HG03460 (cell line): Measurements from ENCODE around the gene BOD1L1.

ENCODE experiments used
- ATAC-seq: cut with Tn5 transposase; IDR thresholded peaks from one replicate; pipeline ENCODE4 v1.9.1; 2021; ENCODE audit not compliant: unreplicated experiment

BOD1L1 gene

DNA sequence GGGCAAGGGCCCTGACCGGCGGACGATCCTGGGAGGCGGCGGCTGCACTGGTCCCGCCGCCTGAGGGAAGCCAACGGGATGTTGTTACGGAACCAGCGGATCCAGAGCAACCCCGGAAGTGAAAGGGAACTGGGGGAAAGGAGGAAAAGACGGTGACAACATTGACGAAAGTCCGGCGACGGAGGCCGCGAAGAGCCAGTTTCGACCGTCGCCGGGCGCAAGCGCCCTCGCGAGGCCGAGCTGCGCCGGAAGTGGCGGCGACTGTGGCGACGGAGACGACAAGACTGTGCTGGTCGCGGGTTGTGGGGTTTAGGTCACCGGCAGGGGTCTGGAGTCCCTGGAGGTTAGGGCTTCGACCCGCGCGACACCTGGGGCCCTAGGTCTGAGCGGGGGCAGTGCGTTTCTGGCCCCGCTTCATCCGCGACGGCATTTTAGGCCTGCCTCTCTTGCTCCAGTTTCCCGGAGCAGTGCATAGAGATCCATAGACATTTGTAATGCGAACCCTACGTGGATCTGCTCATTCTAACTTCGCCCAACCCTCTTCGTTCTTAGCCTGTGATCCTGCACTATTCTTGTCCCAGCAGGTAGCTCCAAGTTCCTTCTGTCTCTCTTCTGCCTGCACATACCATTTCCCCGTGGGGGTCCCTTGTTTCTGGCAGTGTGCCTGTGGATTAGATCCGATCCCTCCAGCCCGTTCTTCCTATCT lies at the start of gene BOD1L1:
Gene BOD1L1, minus strand, starts transcription at position 120 of the 706 bp plus-strand sequence. CDS start 138 bp downstream, outside the sequence.
- ATAC-seq: peak; percentile 86

DNA sequence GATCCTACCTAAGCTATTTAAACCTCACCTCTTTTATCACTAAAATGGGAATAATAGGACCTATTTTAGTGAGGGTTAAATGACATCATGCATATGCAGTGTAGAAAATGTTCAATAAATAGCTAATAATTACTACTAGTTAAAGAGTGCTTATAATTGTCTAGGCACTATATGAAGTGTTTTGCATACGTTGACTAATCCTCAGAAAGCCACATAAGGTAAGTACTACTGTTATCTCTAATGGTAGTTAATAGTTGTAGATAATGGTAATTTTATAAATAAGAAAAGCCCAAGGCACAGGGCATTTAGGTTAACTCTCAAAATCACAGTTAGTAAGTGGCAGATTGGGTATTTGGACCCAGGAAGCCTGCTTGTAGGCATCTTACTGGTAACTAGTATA lies 47.4 kb upstream of the BOD1L1 start:
- ATAC-seq: no peak

DNA sequence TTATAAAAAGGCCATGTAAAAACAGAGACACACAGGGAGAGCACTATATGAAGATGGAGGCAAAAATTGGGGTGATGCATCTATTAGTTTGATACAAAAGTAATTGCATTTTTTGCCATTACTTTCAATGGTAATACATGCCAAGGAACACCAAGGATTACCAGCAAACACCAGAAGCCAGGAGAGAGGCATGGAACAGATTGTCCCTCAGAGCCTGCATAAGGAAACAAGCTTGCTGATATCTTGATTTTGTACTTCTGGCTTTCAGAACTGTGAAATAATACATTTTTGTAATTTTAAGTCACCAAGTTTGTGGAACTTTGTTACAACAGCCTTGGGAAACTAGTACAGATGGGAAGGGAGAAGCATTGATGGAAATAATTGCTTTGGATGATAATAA lies 45.6 kb upstream of the BOD1L1 start:
- ATAC-seq: no peak

DNA sequence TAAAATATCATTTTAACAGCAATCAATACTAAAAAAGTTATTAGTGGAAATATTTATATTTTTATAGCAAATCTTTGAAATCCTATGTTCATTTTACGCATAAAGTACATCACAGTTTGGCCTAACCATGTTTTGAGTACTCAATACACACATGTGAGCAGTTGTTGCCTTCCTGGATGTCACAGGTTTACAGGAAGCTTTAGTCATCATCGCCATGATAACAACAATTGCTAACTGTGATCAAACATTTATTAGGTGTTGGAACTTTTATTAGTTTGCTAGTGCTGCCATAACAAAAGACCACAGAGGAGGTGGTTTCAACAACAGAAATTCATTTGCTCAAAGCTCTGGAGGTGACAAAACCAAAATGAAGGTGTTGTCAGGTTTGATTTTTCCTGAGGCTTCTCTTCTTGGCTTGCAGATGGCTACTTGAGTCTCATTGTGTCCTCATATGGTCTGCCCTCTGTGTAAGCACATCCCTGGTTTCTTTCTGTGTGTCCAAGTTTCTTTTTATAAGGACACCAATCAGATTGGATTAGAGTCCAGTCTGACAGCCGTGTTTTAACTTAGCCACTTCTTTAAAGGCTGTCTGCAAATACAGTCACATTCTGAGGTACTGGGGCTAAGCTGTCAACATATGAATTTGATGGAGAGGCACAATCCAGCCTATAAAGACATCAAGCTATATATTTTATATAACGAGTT lies 43.1 kb upstream of the BOD1L1 start:
- no peak for ATAC-seq

DNA sequence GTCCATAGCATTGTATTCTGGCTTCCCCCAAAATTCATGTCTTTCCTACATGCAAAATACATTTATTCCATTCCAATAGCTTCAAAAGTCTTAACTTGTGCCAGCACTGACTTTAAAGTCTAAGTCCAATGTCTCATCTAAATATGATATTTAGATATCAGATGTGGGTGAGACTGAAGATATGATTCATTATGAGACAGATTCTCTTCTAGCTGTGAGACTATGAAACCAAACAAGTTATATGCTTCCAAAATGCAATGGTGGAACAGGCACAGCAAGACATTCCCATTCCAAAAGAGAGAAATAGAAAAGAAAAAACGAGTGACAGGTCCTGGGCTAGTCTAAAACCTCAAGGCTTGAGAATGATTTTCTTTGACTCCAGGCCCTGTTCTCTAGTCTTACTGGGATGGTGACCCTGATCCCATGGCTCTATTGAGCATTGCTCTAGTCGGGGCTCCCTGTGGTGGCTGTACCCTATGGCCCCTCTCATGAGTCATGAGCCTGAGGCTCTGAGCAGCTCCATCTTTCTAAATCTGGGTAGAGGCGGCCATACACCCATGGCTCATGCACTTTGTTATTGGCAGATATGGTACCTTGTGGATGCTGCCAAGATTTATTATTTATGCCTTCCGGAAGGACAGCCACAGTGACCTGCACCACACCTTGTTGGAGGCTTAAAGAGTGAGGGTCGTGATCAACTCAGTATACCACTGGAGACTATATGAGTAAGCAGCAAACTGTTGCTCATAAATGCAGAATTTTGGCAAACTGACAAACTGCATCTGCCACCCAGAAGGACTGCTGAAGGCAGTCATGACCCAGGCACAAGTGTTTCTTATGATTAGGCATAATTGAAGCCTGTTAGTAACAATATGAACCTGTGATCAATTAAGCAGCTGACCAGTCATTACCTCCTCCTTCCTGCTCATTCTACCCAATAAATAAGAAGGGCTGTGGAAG lies 38.5 kb upstream of the BOD1L1 start:
- no peak for ATAC-seq

DNA sequence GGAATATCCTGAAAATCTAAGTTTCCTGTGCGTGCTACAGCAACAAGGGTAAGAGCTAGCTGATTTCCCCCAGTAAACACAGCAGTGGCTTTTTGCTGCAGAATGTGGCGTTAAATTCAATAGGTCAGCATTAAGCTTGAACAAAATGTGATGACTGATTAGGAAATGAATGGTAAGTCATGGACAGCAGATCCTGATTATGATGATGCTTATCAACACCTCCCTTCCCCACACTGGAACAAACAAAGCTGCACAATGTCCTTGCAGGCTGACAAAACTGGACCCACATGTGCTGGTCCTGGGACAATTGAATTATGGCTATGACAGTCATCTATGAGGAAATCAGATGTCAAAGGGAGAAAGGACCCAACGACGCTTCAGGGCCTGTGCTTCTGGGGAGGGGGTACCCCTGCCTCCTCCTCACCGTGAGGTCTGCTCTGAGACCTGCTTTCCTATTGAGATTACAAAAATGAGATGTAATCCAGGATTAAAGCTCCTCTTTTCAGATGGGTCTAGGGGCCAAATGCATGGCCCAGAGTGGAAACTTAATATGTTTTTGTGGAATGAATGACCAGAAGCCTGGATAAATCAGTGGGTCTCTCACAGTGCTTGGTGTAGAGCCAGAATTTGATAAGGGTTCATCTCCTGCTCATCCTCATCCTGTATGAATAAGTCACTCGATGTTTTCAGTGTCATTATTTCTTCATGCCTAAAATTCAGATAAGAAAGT lies 32.0 kb upstream of the BOD1L1 start:
- ATAC-seq: no peak

DNA sequence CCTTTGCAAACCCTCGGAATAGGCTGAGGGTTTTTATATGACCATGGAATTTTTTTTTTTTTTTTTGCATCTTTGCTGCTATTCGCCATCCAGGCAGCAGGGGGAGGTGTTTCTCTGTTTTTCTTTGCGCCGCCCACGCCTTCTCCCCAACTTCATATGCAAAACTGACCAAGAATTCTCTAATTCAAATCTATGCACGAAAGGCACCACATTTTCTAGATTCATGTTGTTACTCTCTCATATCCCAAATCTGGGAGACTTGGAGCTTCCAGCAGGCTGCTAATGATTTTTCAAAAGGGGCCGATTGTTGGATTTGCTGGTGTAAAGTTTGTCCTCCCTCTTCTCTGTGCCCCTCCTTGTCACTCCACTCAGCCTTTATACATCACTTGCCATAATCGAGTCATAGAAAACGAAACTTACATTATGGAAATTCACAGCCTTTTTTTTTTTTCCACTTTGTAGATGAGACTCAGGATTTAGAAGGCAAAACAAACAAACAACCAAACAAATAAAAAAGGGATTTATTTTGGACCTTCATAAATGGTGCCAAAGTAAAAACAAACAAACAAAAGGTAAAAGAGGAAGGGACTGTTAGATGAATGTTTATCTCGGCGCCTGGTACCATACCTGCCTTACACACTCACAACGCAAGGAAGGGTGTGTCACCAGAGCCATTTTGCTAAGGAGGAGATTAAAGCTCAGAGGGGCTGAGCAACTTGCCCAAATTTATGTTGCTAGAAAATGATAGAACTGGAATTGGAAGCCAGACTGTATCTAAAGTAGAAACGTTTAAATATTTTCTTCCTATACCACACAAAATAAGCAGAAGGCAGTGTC lies 29.3 kb upstream of the BOD1L1 start:
- no peak for ATAC-seq

DNA sequence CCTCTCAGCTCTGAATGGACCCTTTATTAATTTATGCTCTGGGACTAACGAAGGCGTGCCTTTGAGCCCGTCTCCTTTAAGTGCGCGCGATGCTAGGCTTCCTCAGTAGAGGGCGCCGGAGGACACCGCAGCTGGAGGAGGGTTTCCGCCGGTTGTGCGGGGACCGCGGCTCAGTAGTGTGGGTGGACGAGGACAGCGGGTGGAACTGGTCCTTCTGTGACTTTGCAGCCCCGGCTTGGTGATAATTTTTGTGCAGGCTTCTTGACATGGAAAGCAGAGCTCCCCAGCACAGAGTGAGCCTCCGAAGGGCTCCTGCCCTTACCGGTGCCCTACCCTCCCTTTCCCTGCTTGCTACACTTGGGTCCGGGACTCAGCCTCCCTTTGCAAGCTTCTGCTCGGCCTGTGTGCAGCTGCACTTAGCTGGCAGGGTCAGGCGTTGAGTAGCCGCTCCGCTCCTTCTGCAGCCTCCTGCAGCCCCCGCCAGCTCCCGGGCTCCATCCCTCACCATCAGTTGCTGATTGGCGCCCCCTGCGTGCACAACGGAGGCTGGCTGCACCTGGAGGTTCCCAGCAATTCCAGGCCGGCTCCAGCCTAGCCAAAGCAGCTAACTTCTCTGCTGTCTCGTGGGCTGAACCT lies 26.8 kb upstream of the BOD1L1 start:
- peak; percentile 92 for ATAC-seq

DNA sequence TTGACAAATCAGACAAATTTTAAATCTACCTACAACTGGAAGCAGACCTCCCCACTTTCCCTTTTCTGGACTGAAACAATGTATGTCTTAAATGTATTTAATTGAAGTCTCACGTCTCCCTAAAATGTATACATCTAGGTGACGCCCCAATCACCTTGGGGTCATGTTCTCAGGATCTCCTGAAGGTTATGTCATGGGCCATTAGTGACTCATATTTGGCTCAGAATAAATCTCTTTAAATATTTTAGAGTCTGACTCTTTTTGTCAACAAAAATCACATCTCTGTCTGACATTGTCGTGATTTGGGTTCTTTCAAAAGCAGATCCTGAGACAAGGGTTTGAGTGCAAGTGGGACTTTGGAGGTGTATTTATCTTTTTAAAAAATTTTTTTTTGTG lies 26.2 kb upstream of the BOD1L1 start:
- ATAC-seq: no peak

DNA sequence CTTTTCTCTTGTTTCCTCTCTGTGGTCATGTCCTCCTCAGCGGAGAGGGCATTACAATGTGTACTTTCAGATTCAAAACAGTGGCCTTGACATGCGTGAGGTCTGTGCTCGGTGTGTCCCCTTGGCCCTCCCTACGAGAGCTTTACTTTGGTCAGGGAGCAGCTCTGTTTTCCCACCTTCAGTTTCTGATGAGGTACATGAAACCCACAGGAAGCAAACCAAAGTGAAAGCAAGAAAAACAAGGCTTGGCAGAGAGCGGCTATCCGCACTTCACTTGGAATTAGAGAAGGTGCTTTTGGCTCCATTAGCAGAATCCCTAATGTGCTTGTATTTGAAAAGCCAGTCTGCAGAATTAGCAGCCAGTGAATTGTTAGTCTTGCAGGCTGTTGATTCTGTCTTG lies 19.5 kb upstream of the BOD1L1 start:
- no peak for ATAC-seq

DNA sequence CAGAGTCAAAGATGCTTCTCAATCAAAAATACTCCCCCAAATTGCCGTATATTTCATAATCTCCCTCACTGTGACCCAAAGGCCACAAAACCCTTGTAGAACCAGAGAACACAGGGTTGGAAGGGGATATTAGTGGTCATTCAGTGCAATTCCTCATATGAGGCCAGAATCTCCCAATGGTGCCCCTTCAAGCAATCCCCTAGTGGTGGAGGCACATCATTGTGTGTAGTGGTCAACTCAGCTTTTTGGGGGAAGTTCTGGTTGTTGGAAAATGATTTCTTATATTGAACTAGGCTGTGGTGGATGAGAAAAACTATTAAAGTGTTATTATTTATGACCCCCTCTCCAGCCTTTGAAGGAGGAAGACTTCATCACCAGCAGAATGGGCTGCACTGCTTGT lies 17.6 kb upstream of the BOD1L1 start:
- no peak for ATAC-seq

DNA sequence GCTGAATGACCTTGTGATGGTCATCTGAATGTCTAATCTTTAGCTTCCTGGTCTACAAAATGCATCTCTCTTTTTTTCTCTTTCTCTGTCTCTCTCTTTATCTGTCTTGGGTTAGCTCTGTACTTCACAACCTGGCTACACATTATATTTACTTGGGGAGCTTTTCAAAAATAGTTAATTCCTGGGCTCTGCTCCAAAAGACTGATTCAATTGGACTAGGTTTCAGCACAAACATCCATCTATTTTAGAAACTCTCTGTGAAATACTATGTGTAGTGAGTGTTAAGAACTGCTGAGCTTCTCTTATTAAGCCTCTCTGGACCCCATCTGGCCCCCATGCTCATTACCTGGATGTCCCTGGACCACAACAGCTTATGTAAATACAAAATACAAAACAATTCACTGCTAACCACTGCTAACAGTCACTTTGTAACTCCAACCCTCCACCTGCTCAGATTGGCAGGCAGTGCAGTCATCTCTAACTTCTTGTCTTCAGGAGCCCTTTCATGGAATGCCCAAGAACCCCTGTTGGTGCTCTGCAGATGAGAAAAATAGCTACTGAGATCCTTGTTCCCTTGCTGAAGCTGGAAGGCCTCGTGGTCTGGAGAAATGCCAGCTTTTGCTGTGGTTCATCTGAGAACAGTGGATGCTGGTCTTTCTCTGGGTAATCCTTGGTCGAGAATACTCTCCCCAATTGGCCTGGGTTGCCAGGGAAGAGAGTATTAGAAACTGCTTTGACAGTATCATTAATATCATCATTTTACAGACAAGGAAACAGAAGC lies 14.8 kb upstream of the BOD1L1 start:
- ATAC-seq: no peak

DNA sequence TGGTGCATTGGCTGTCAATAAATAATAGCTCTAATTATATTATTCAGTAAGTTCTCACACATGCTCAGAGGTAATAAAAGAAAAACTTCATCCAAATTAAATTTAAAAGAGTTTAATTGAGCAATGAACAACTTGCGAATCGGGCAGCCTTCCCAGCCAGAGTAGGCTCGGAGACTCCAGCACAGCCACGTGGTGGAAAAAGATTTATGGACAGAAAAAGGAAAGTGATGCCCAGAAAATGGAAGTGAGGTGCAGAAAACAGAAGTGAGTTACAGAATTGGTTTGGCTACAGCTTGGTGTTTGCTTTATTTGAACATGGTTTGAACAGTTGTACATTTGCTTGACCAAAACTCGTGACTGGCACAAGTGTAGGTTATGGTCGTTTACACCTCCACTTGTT lies 13.6 kb upstream of the BOD1L1 start:
- no peak for ATAC-seq

DNA sequence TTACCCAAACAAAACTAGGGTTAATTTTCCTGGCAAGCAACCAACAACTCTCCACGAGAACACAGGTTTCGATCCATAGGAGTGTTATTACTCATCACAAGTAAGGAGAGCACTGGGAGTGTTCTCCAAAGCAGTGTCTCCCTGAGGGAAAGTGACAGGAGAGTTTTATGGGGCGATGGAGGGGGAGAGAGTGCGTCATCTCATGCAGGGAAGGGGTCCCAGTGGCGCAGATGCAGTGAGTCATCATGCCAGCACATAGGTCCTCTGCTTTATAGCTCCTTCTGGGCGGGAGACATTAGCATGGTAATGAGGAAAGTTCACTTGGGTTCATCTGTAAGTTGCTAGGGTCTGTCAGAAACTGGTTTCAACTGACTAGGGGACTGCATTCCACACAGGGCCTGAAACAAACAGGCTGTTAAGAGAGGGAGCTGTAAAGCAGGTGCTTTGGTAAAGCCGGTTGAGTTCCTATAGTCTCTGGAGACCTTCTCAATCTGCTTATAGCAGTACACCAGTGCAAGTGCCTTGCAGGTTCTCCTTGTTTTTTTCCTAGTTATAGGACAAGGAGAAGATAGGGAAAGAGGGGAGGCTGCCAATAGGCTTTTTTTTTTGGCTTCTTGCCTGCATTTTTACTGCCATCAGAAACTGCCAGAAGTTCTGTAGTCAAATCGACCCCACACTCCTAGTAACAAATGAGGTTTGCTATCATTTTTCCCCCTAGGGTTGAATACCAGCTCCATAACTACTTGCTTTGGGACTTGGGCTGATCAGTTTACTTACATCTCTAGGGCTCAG lies 12.8 kb upstream of the BOD1L1 start:
- no peak for ATAC-seq

DNA sequence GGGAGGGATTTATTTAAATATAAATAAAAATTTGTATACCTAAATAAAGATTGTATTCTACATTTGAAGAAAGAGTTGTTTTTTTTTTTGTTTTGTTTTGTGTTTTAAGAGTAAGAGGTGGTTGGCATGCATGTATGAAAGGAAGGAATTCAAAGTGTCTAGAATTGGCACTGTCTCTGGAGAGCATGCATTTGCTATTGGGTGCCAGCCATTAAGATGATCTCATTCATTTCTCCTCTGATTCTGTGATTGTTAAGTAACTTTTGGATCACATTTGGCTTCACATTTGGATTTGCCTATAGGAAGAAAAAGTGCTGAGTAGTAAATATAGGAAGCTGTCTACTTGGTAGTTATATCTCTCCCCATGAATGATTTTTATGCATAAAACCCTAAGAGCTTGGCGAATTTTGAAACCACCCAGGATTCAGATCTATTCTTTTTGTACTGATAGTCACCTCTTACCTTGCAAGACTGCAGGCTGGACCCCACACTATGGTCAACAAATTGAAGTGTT lies 7.8 kb upstream of the BOD1L1 start:
- ATAC-seq: no peak

DNA sequence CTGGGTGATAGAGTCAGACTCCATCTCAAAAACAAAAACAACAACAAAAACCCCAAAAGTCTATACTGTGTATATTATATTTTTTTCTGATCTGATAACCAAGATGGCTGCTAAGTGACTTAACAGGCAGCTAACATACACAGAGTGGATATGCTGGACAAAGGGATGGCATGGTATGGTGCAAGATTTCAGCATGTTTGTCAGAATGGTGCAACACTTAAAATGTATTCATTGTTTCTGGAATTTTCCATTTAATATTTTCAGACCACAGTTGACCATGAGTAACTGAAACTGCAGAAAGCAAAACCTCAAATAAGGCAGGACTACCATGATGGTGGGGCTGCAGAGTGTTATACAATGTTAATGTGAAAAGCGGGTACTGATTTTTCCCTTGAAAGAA lies 6.1 kb upstream of the BOD1L1 start:
- ATAC-seq: no peak

DNA sequence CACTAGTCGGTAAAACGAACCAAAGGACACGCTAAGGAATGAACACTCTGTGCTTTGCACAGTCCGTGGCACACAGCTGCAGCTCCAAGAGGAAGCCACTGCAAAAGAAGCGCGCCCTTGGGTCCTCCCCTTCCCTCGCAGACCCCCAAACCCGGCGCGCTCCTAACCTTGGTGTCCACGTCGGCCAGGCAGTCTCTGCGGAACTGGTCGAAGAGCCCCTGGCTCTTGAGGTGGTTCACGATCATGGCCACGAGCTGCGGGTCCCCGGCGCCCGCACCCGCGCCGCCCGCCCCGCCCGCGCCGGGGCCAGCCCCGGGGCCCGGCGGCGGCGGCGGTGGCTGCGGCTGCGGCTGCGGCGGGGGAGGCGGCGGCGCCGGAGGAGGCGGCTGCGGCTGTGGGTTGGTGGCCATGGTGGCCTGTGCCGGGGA lies 333 bp downstream of the BOD1L1 start:
- peak; percentile 44 for ATAC-seq
